HG02970 (cell line): ENCODE measurements around the gene KAZN.

Source experiments
- ATAC-seq: cut with Tn5 transposase; IDR thresholded peaks from one replicate; pipeline ENCODE4 v1.9.1; 2021; ENCODE audit warnings: mild to moderate bottlenecking, moderate library complexity, moderate number of reproducible peaks; ENCODE audit not compliant: unreplicated experiment, low FRiP score

The KAZN gene

GRCh38 chr1:14735841-14736240 is 137.4 kb downstream of the KAZN start:
- ATAC-seq: no peak

GRCh38 chr1:14737561-14738094 is 139.1 kb downstream of the KAZN start:
- no peak for ATAC-seq

- ATAC-seq: no peak
Measured at GRCh38 chr1:14738235-14738634, 139.8 kb downstream of the KAZN start.

GRCh38 chr1:14738647-14739046 is 140.2 kb downstream of the KAZN start:
- ATAC-seq: no peak

GRCh38 chr1:14739082-14739832 is 140.8 kb downstream of the KAZN start:
- ATAC-seq: no peak

DNA sequence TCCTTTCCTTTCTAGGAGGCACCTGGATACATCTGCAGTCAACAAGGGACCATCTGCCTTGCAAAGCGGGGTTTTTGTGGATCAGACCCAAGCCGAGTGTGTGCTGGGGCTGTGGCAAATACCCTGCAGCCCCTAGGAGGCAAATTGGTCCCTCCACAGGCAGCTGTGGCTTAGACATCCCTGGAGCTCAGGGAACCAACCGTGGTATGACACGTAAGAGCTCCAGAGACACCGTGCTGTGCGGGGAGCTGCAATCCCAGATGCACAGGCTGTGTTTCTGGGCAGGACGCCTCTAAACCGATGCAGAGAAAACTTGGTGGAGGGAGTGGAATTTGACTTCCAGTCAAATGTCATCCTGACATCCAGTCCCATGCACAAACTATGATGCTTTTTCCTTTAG is 141.5 kb downstream of the KAZN start:
- ATAC-seq: no peak

DNA sequence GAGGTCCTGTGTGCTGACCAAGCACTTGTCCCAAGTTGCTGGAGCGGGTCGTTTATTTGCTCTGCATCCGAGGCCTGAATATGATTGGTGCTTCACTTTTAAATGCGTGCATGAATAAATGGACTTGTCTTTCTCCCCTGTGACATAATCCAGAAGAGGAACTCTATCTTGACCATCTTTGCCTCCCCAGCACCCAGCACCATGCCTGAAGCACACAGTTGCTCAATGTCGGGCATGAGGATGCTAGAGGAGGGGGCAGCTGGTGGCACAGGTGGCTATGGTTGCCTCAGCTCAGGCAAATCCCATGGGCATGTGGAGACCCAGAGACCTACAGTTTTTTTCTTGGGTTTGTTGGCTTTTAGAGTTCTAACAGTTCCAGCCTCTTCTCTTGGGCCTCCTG is 142.6 kb downstream of the KAZN start:
- no peak for ATAC-seq

DNA sequence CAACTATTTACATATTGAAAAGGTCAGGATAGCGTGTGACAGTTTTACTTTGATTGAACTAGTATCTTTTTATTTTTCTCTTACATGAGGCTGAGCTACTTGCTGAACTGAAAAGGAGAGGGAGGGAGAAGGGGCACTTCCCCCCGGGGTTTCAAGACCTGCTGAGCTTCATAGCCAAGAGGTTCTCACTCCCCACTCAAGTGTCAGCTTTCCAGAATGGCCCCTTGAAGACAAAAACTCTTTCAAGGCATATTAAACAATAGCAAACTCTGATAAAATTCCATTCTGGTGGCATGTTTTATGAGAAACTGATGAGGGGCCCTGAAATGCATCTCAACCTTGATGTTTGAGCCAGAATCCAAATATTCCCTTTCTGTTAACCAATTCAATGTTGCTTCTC is 143.0 kb downstream of the KAZN start:
- ATAC-seq: no peak

- ATAC-seq: no peak
Measured at GRCh38 chr1:14742181-14742980, 143.9 kb downstream of the KAZN start.

- ATAC-seq: no peak
Measured at GRCh38 chr1:14743368-14743767, 144.9 kb downstream of the KAZN start.

GRCh38 chr1:14745001-14745720 is 146.7 kb downstream of the KAZN start:
- ATAC-seq: no peak

GRCh38 chr1:14745789-14746188 is 147.3 kb downstream of the KAZN start:
- no peak for ATAC-seq

DNA sequence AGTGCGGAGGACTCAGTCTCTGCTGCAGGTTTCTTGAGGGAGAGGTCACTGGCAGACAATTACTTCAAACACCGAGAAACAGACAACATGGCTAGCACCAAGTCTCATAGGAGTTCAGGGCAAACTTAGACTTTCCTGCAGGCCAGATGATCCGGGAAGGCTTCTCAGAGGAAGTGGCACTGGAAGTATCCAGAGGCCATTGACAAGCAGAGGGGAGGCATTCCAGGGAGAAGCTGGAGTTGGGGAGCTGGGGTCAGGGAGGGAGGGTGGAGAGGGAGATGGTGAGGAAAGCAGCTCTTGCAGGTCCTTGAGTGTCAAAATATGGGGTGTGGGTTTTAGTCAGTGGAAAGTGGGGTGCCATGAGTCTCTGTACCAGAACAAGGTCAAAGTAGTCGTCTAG is 147.9 kb downstream of the KAZN start:
- no peak for ATAC-seq

- ATAC-seq: no peak
Measured at GRCh38 chr1:14748151-14748550, 149.7 kb downstream of the KAZN start.

DNA sequence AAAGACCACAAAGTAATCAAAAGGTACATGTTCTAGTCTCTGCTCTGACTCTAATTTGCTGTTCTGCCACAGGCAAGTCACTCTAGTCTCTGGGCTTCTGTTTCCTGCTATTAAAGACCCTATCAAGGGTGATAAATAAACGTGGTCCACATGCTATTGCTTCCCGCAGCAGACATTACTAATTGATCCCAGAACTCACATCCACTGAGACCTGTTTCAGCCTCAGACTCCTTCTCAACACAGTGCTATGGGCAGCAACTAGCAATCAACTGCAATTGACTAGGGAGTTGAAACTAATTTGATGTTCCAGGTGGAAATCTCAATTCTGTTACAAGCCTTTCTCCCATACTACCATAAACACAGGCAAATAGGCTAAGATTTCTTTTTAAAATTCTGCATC is 150.5 kb downstream of the KAZN start:
- ATAC-seq: no peak

GRCh38 chr1:14750490-14750889 is 152.0 kb downstream of the KAZN start:
- no peak for ATAC-seq

DNA sequence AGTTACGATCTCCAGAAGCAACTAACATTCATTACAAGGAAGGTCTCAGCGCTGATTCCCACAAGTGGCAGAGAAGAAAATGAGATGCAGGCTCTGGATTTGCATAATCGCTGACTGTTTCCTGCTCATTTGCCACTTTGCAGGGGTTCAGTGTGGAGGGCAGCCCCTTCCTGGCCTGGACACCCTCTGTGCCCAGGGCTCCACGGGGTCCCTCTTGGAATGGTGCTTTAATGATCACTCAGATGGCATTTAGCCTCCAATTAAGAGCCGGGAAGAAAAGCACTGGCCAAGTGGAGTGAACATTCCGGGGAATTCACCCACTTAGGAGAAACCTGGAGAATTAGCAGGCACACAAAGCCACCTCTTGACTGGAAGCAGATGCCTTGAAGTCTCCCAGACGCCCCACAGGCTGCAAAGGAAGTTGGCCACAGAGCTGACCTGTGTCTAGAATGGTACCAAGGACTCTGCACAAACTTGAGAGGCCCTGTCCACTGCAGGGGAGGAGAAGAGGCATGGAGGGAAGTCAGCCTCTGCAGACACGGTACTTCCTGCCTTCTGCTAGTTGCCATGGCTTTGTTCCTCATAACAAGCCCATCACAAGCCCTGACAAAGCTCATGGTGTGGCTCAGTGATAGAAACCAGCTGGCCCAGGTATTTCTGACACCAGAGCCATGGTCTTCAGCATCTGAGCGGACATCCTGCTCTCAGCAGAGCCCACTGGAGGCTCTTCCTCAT is 157.2 kb downstream of the KAZN start:
- ATAC-seq: no peak

DNA sequence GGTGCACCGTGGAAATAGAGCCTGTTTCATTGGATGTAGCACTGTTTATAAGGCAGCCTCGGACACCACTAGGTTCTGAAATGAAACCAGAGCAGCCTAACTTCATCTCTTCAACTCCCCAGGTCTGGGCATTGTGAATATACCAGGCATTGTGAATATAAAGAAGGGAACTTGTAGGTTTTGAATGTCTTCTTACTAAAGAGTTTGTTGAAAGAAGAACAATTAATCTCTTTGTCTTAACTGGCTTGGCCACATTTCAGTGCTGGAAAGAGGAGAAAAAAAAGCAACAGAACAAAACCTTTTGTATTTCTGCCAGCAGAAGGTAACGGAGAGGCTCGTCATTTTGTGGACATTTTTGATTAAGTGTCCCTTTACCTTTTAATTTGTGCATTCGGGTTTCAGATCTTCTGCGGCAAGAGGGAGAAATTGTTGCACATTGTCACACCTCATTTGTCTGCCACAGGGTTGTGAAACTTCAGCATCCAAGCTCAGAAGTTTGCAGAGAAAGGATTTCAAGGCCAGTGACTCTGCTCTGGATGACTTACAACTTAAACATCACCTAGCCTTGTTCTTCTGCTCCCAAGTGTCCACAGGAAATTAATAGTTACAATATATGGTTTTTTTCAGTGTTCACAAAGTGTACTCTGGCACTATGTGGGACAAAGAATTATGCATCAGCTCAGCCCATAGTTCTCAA is 158.3 kb downstream of the KAZN start:
- ATAC-seq: no peak

DNA sequence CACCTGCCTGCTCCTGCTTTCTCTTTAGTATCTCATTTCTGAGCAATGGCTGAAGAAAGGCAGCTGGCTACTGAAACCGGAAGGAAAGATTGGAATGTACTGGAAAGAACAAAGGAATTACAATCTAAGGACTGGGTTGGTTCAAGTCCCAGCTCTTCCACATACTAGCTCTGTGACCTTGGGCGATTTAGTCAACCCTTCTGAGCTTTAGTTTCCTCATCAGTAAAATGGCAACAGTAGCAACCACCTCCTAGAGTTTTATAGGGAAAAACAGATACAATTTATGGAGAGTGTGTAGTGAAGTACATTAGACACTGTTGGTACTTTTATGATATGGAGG is 158.8 kb downstream of the KAZN start:
- no peak for ATAC-seq
